NCI-H524 treated with DMSO at 0.1 percent for 48 hours (cell line): ENCODE measurements around the gene N4BP2L2.

ENCODE experiments used
- DNase-seq: peaks from one replicate; lab custom pipeline; 2025; lab: John Stamatoyannopoulos, UW

N4BP2L2 gene

DNA sequence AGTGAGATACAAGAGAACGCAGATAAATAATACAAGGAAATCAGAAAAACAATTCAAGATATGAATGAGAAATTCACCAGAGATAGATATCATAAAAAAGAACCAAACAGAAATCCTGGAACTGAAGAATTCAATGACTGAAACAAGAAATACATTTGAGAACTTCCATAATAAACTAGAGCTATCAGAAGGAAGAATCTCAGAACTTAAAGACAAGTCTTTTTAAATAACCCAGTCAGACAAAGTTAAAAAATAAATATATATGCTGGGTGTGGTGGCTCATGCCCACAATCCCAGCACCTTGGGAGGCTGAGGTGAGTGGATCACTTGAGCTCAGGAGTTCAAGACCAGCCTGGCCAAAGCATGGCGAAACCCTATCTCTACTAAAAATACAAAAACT is 82.0 kb downstream of the N4BP2L2 start:
- no peak for DNase-seq

- no peak for DNase-seq
These were observed 83.0 kb downstream of the N4BP2L2 start for GRCh38 chr13:32455594-32455903.

DNA sequence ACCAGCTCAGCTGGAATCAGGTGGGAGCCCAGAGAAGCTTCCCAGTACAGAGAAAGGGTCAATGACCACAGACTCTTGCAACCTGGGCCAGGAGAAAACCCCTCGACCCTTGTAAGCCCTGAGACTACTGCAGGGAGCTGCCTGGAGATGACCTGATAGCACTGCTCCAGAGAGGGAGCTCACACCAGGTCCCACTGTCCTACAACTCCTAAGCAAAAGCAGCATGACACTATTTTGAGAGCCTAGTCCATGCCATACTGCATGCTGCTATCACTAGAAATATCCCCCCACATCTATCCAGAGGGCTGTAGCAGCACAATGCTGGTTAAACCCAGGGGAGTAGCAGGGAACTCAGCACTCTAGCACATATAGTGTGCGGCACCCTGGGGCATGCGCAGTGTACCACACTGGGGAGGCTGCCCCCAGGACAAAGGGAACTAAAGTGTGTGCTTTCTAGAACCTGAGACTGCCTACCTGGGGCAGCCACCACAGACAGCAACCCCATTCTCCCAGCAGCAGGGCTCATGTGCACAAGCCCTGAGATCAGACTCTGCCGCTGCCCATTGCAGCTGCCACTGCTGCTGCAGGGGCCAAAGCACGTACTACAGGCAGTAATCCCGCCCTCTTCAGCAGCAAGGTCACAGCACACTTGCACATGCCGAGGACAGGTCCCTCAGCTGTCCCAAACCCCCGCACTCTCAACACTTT is 83.6 kb downstream of the N4BP2L2 start:
- no peak for DNase-seq

GRCh38 chr13:32453981-32454380 is 84.6 kb downstream of the N4BP2L2 start:
- DNase-seq: no peak

DNA sequence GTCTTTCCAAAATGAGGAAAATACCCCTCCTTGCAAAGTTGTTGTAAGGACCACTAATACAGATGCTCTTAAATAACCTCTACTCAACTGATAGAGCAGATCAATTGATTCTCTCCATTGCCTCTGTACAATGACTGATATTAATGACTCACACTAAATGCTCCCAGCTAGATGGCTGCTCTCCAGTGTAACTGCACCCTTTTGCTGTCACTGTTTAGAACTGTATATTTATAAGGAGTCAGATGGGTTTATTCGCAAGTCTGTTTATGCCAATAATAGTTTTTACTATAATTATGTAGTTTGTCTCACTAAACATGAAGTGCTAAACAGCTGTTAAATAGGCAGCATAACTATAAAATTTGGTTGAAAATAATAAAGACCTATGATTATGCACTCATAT is 89.6 kb downstream of the N4BP2L2 start:
- DNase-seq: no peak

DNA sequence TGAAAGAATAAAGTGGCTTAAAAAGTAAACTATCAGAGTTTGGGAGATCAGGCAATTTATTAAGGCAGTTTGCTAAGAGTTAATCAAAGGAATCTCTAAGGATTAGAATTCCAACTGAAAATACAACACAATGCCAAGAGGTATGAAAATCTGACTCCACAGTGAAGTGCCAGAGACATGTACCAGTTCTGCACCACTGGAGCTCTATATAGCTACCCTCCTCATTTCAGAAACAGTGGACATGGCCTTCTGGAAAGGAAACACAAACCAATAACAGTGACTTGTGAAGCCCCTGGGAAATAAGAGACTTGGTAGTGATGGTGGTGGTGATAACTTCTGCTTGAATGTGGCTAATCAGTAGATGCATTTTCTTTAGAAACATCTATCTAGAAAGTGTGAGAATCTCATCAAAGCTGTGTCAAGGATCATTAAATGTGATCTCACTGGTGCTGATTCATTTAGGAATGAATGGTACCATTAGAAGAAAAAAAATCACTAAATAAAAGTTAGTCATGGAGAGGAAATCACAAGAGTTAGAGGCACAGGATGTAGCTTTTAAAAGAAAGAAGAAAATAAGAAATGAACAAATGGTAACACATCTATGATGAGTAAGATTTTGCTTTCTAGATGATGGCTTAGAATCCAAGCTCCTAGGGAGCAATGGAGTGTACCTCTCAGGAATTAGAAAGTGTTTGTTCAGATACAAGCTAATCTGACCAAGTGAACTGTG is 90.5 kb downstream of the N4BP2L2 start:
- DNase-seq: no peak

DNA sequence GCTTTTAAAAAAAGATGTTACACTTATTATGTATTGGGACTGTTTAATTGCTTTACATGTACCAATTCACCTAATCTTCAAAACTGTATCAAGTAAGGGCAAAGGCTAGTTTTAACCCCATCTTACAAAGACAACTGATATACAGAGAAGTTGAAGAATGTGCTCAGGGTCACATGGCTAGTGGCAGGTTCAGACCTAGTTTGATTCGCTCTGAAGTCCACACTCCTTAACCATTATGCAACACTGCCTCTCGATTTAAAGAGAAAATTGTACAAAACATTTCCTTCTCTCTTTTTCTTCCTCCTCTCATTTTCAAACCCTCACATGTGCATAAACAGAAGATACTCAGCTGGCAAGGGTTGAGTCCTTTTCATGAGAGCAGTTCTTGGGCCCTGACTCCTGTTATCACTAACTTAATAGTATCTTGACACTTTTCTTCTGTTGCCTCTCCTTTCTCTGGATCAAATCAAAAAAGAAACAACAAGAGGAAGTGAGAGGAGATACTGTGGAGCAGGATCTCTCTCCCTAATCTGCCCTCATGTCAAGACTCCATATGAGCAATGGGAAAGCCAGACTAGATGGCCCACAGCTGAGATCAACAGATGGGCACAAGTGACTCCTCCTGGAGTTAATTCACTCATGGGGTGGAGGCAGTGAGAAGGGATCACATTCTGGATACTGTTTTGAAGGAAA is 91.7 kb downstream of the N4BP2L2 start:
- DNase-seq: no peak

DNA sequence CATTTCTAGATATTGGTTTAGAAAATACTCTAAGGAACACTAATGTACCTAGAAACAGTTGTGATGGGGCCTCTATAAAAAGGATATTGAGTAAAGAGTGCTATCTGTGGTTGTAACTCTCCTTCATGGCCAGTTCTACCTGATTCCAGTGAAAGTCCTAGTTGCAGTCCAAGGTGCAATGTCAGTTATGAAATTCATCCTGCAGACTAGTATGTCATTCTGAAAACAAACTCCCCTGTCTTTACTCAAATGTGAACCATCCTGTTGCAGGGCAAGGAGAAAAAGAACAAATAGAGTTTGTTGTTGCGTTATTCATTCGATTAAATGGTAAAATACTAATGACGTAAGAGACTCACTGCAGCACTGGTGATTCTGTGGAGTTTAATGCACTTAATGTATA is 92.4 kb downstream of the N4BP2L2 start:
- no peak for DNase-seq

DNA sequence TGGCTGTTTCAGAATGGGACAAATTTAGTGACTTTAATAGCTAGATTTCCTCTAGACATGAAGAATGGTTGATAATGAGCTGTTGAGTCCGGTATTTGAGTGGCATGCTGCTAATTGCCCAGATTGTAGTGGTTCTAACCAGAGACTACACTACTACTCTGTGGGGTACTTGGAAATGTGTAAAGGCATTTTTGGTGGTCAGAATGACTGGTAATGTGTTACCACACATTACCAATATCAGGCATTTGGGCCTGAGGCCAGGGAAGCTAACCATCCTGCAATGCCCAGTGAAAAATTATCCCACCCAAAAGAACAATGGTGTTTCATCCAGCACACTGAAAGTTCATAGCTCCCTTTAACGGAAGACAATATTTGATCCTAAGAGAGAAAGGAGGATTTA is 93.1 kb downstream of the N4BP2L2 start:
- no peak for DNase-seq

GRCh38 chr13:32443111-32443510 is 95.5 kb downstream of the N4BP2L2 start:
- DNase-seq: no peak

- no peak for DNase-seq
These were observed 99.7 kb downstream of the N4BP2L2 start for GRCh38 chr13:32438871-32439270.

DNA sequence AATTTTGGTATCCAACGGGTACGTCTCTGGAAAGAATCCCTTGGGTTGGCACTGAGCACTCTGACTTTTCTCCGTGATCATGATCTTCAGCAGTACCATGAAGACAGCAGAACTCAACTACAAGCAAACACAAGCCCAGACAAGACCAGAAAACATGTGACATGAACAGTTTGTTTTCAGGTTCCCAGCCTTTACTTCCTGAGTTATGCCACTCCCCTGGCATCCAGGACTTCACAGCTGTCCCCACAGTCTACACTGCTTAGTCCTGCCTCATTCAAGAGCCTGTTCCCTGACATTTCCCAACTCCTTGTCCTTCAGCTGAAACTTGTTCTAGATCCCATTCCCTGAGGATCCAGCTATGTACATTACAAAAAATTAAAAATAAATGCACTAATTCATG is 105.7 kb downstream of the N4BP2L2 start:
- DNase-seq: no peak

DNA sequence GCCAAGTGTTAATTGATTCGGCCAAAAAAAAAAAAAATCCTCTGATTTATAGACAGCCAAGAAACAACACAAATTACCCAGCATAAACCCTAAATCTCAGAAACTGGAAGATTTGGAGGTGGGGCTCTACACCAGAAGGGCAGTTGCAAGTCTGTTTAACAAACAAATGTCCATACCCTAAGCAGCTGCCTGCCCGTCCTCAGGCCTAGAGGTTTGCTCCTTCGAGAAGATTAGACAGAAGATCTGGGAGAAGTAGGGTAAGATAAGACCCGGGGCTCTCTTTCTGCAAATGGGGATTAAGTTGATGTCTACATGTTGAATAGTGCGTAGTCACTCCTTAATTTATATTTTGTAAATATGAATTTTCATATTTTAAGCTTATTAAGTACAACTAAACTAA is 107.2 kb downstream of the N4BP2L2 start:
- DNase-seq: no peak

DNA sequence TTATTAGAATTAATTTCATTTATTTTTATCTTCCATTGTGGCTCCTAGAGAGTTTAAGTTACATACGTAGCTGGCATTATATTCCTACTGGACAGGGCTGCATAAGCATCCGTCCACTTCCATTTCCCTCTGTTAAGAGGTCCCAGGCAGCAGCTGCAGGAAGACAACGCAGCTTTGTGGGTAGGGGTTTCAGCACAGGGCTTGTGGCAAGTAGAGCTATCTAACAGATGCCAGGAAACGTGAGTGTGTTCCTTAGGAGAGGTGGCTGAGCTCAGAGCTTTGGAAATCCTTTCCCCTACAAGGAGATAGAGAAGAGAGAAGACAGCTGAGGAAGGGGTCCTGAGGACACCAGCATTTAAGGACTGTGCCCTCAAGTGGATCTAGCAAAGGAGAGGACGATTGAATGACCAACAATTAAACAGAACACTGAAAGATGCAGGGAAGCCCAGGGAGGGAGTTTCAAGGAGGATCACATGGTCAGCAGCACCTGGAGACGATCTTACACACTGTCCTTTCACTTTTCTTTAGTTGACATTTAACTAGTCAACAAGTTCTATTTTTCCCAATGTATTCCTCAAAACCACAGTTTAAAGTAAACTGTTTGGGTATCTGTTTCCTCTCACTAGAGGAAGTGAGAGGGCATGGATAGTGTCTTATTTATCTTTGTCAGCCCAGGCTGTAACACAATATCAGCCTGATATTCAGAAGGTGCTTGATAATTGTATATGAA is 108.4 kb downstream of the N4BP2L2 start:
- DNase-seq: no peak

GRCh38 chr13:32429433-32429909 is 109.1 kb downstream of the N4BP2L2 start:
- DNase-seq: no peak

- no peak for DNase-seq
These were observed 109.8 kb downstream of the N4BP2L2 start for GRCh38 chr13:32428581-32429432.

- no peak for DNase-seq
These were observed 110.6 kb downstream of the N4BP2L2 start, which contains the start of gene N4BP2L1 for GRCh38 chr13:32427852-32428580. Gene N4BP2L1, minus strand, starts transcription at chr13:32428130. Its CDS starts 48 bp downstream, at chr13:32428082.

- no peak for DNase-seq
These were observed 111.4 kb downstream of the N4BP2L2 start for GRCh38 chr13:32426990-32427851.

DNA sequence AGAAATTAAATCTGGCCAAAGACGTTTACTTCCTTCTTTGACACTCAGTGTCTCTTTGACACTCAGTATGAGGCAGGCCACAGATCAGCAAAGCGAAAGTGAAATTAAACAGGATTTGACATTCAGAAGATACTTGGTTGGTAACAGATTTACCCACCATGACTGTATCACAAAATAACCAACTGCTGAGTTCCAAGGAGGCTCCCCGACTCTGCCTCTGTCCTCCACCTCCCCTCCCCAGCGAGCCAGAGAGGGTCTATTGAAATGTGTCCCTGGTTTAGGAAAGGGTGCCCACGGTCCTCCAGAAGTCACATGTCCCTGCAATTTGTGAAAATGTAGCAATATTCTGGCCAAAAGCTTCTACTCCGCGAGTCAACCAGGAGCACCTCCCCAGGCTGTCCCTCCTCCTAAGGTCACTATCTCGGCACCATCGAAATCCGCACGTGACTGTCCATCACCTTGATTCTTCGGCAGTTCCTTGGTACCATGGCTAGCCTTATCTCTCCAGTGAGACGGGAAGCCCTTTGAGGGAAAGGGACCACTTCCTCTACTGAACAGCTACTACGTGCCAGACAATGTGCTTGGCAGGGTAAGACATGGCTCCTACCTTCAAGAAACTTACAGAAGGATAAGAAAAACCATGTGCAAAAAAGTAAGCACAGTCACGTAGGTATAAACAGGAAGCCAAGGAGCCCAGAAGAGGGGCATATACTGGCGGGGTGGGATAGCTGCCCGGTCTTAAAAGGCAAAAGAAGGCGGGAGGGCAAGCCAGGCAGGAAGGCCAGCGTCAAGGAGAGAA is 112.2 kb downstream of the N4BP2L2 start:
- DNase-seq: no peak
